NB4 (cell line): ENCODE data around the gene MACO1.
A peak's percentile ranks its signal among the peaks of the same experiment; 100 is the strongest.

Experiments used
- DNase-seq: peaks from one replicate; pipeline ENCODE4 v3.0.0; 2010; ENCODE audit warnings: low read depth
- H3K4me3 ChIP-seq: one replicate; pipeline ENCODE4 v1.5.1; 2011; ENCODE audit warnings: mild to moderate bottlenecking, low read depth, low read length, moderate library complexity
- MYC ChIP-seq: IDR thresholded peaks from 2 replicates; pipeline ENCODE4 v1.6.1; 2011; ENCODE audit warnings: low read depth, low read length
- POLR2A ChIP-seq: IDR thresholded peaks from 2 replicates; pipeline ENCODE4 v1.6.1; 2011; ENCODE audit warnings: mild to moderate bottlenecking; ENCODE audit not compliant: insufficient read length; ENCODE audit errors: extremely low read depth
- TF ChIP-seq, protein P1 (sequence below): IDR thresholded peaks from one replicate; pipeline ENCODE4 v1.5.1; 2012; ENCODE audit warnings: low read depth, low read length
- TF ChIP-seq, protein P2 (sequence below): IDR thresholded peaks from 2 replicates; pipeline ENCODE4 v1.6.1; 2011; ENCODE audit warnings: low read depth, low read length

The MACO1 gene

DNA sequence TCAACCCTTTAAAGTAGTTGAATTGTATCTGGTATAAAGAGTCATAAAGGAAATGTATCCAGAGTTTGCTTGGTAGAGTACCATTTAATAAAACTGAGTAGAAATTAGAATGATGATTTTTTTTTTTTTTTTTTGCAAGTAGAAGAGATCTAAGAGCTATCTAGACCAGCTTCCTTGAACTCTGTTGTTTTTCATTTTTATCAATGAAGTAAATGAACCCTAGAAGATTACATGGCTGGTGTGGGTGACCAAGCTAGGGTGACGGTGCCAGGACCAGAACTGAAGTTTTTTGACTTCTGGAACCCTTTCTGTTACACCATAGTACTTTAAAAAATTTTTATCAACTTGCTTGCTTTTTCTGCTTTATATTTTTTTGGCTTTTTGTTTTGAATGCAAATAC is 36.9 kb downstream of the MACO1 start:
- no peak for DNase-seq
- no peak for TF ChIP-seq MYC
- TF ChIP-seq, protein P1, sequence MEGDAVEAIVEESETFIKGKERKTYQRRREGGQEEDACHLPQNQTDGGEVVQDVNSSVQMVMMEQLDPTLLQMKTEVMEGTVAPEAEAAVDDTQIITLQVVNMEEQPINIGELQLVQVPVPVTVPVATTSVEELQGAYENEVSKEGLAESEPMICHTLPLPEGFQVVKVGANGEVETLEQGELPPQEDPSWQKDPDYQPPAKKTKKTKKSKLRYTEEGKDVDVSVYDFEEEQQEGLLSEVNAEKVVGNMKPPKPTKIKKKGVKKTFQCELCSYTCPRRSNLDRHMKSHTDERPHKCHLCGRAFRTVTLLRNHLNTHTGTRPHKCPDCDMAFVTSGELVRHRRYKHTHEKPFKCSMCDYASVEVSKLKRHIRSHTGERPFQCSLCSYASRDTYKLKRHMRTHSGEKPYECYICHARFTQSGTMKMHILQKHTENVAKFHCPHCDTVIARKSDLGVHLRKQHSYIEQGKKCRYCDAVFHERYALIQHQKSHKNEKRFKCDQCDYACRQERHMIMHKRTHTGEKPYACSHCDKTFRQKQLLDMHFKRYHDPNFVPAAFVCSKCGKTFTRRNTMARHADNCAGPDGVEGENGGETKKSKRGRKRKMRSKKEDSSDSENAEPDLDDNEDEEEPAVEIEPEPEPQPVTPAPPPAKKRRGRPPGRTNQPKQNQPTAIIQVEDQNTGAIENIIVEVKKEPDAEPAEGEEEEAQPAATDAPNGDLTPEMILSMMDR = no peak
- TF ChIP-seq POLR2A = no peak
- TF ChIP-seq, protein P2, sequence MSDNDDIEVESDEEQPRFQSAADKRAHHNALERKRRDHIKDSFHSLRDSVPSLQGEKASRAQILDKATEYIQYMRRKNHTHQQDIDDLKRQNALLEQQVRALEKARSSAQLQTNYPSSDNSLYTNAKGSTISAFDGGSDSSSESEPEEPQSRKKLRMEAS = no peak
- H3K4me3 ChIP-seq = no peak overlapping the region

DNA sequence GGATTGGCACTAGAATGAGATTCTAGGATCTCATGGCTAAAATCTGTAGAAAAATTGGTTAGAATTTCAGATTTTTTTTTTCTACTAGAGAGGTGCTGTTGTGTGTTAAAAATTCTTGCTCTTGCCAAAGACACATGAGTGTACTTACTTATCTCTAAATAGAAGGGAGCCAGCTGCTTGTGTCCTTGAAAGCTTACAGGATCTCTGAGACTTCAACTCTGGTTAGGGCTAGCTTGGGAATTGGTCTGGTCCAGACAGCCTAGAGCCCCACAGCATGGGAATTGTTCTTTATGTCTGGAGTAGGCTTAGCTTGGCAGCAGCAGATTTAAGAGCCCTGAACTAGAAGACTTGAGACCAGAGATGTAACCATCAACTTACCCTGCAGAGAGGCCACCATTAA is 37.3 kb downstream of the MACO1 start:
- DNase-seq = peak; percentile 6
- no peak overlapping the region for H3K4me3 ChIP-seq
- TF ChIP-seq, protein P2 = no peak
- TF ChIP-seq MYC (no peak), POLR2A (no peak)
- TF ChIP-seq, protein P1 = no peak

- H3K4me3 ChIP-seq = no peak overlapping the region
- TF ChIP-seq POLR2A = no peak
- TF ChIP-seq MYC = no peak
- TF ChIP-seq, protein P1 = no peak
- TF ChIP-seq, protein P2 = no peak
- DNase-seq = no peak
These were observed 38.5 kb downstream of the MACO1 start for GRCh38 chr1:25469177-25469576.

DNA sequence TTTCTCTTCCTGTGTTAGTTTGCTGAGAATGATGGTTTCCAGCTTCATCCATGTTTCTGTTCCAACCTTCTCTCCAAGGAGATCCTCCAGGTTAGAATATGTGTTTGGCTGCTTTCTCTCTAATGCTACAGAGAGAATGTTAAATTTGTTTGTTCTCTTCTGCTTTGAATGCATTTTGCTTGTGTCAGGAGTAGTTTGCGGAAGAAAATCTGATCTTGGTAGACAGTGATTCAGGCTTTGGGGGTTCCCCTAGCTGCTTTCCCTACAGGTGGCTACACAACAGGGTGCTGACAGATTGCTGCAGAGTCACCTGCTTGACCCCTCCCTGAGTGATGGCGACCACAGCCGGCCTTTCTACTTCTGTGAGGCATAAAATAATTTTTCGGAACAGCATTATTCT is 41.8 kb downstream of the MACO1 start:
- no peak overlapping the region for H3K4me3 ChIP-seq
- TF ChIP-seq, protein P1 = no peak
- TF ChIP-seq, protein P2 = no peak
- TF ChIP-seq POLR2A (no peak), MYC (no peak)
- no peak for DNase-seq

GRCh38 chr1:25473653-25474225 is 43.0 kb downstream of the MACO1 start:
- TF ChIP-seq, protein P1 = no peak
- TF ChIP-seq POLR2A (no peak), MYC (no peak)
- TF ChIP-seq, protein P2 = no peak
- no peak overlapping the region for H3K4me3 ChIP-seq
- no peak for DNase-seq
